Right lobe of liver (tissue), 6 donors: ENCODE measurements around the gene GADL1. TPM values are rescaled to one million over a fixed set of nuclear protein-coding genes. Genes with fewer than 3 reads are reported as not detected.

ENCODE experiments used
- ATAC-seq, 4 donors: fragments of 200-7000 bp; cut with Tn5 transposase; one replicate each; pipeline ENCODE4 v1.9.1; 2020; ENCODE audit warnings: mild to moderate bottlenecking in 4 of 4, moderate library complexity in 4 of 4
- DNase-seq, 3 donors: peaks; one replicate each; pipeline ENCODE4 v3.0.0-alpha.2; 2020
- H3K27ac ChIP-seq, 3 donors: fragments of 200-600 bp; one replicate each; pipeline ENCODE4 v1.8.0; 2022
- H3K27me3 ChIP-seq, 2 donors: fragments of 200-600 bp; one replicate each; pipeline ENCODE4 v1.8.0; 2022
- H3K36me3 ChIP-seq, 4 donors: fragments of 200-600 bp; sonication (generic) in 1 of 4; one replicate each; pipeline versions ENCODE4 v1.5.1 to v1.8.0; 2017 to 2022; ENCODE audit warnings: control low read depth in 1 of 4
- H3K4me1 ChIP-seq, 4 donors: fragments of 200-600 bp; sonication (generic) in 1 of 4; one replicate each; pipeline versions ENCODE4 v1.5.1 to v1.8.0; 2017 to 2022; ENCODE audit warnings: control low read depth in 1 of 4
- H3K4me3 ChIP-seq, 3 donors: fragments of 200-600 bp; one replicate each; pipeline ENCODE4 v1.8.0; 2022
- H3K9me3 ChIP-seq, 4 donors: fragments of 200-600 bp; sonication (generic) in 1 of 4; one replicate each; pipeline versions ENCODE4 v1.5.1 to v1.8.0; 2017 to 2022; ENCODE audit warnings: control low read depth in 1 of 4
- POLR2A ChIP-seq: fragments of 450-650 bp; IDR thresholded peaks from one replicate; pipeline ENCODE4 v1.6.1; 2017; ENCODE audit warnings: antibody characterized with exemption, mild to moderate bottlenecking
- WGBS: methylation state at CpG from one replicate; pipeline ENCODE4 v1.1.6; 2018; ENCODE audit warnings: low coverage, low lambda C conversion rate; ENCODE audit not compliant: insufficient coverage; ENCODE audit errors: missing lambda C conversion rate; 5-methylcytosine and 5-hydroxymethylcytosine counted together
- intact Hi-C, 2 donors: fragments of 100-400 bp; cut with DNase I; formaldehyde crosslinking; loops; one replicate each; pipeline versions ENCODE4 v1.11.2 to v1.14.1; 2022
- total RNA-seq, 6 experiments: library from RNA; depleted of rRNA in 2 of 6; stranded (reverse); fragments of >200 nt in 2 of 6; fragmentation: NEBNext Ultra II Directional in 3 of 6; extraction: Animal tissue kit (Norgen Biotek cat#: 25700) in 3 of 6; gene quantifications; one replicate each; pipeline versions ENCODE4 v1.1.0 to v1.2.4, GENCODE V29; 2016 to 2023
- TF ChIP-seq, protein P1 (sequence below), 4 donors: fragments of 200-600 bp in 3 of 4; fragments of 450-650 bp in 1 of 4; IDR thresholded peaks; one replicate each; pipeline versions ENCODE4 v1.5.1 to v1.8.0; 2016 to 2022; ENCODE audit warnings: antibody characterized with exemption in 4 of 4, mild to moderate bottlenecking in 2 of 4
- donor health status: DM: no; HTN: yes; CAD: no.
- donor health status: DM: no; HTN: no; CAD: no.
- donor health status: DM: no; HTN: no; CAD: no.
- donor health status: DM: no; HTN: yes; CAD: no.
- donor health status: DM: no; HTN: yes; CAD: no.

Gene GADL1
- total RNA-seq, 6 experiments from 2014 or later, result not detected

GRCh38 chr3:30711151-30711550, 183.3 kb downstream of the GADL1 start:
- no peaks in the 10 kb centered on the region for H3K27me3 ChIP-seq
- no peaks in the 10 kb centered on the region for H3K4me1 ChIP-seq
- H3K9me3 ChIP-seq, result no peaks in the 10 kb centered on the region
- no peaks in the 10 kb centered on the region for H3K36me3 ChIP-seq
- no peak overlapping the region for H3K4me3 ChIP-seq
- H3K27ac ChIP-seq, result no peak overlapping the region
- no peak for TF ChIP-seq POLR2A
- TF ChIP-seq, protein P1, sequence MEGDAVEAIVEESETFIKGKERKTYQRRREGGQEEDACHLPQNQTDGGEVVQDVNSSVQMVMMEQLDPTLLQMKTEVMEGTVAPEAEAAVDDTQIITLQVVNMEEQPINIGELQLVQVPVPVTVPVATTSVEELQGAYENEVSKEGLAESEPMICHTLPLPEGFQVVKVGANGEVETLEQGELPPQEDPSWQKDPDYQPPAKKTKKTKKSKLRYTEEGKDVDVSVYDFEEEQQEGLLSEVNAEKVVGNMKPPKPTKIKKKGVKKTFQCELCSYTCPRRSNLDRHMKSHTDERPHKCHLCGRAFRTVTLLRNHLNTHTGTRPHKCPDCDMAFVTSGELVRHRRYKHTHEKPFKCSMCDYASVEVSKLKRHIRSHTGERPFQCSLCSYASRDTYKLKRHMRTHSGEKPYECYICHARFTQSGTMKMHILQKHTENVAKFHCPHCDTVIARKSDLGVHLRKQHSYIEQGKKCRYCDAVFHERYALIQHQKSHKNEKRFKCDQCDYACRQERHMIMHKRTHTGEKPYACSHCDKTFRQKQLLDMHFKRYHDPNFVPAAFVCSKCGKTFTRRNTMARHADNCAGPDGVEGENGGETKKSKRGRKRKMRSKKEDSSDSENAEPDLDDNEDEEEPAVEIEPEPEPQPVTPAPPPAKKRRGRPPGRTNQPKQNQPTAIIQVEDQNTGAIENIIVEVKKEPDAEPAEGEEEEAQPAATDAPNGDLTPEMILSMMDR (IDR thresholded peaks at IDR 0.05), result no peak
- DNase-seq (no peak), ATAC-seq (no peak)
- intact Hi-C loops, result no loop called here

GRCh38 chr3:30710017-30710416, 184.4 kb downstream of the GADL1 start:
- Histone ChIP-seq H3K27me3 (no peaks in the 10 kb centered on the region), H3K9me3 (no peaks in the 10 kb centered on the region), H3K36me3 (no peaks in the 10 kb centered on the region), H3K4me3 (no peak overlapping the region), H3K27ac (no peak overlapping the region), H3K4me1 (no peaks in the 10 kb centered on the region)
- 82% methylated on average over 5 of the region's 7 CpGs for WGBS
- ATAC-seq (no peak), DNase-seq (no peak)
- TF ChIP-seq POLR2A, result no peak
- TF ChIP-seq, protein P1 (IDR thresholded peaks at IDR 0.05), result no peak
- intact Hi-C loops, result no loop called here

GRCh38 chr3:30708472-30708871, 186.0 kb downstream of the GADL1 start:
- no peak overlapping the region for H3K27ac ChIP-seq
- TF ChIP-seq, protein P1 (IDR thresholded peaks at IDR 0.05), result no peak
- TF ChIP-seq POLR2A, result no peak
- no peak for ATAC-seq

DNA sequence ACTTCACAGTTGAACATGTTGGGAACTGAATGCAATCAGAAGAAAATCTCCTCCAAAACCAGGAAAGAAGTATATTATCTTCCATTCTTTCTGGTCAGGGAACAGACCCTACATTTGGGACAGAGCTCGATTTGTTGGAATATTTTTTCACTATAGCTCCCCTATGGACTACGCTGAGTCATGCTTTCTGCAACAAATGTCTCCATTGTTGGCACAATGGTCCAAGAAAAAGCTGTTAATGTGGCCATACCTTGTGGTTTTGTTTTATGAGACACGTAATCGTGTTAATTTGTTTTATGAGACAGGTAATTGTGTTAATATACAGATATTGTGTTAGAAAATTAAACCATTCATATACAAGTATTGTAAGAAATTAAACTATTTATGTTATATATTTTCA, 186.6 kb downstream of the GADL1 start:
- WGBS, result 90% methylated on average over 4 of the region's 4 CpGs
- intact Hi-C loops, result no loop called here
- ATAC-seq, result no peak
- no peaks in the 10 kb centered on the region for H3K9me3 ChIP-seq
- H3K27me3 ChIP-seq, result no peaks in the 10 kb centered on the region
- DNase-seq, result no peak
- H3K4me3 ChIP-seq, result no peak overlapping the region
- H3K27ac ChIP-seq, result no peak overlapping the region
- no peaks in the 10 kb centered on the region for H3K36me3 ChIP-seq
- no peaks in the 10 kb centered on the region for H3K4me1 ChIP-seq
- TF ChIP-seq, protein P1 (IDR thresholded peaks at IDR 0.05), result no peak
- no peak for TF ChIP-seq POLR2A

More at GRCh38 chr3:30708472-30708871, 186.0 kb downstream of the GADL1 start:
- no peak for DNase-seq
- H3K4me3 ChIP-seq, result no peak overlapping the region
- no peaks in the 10 kb centered on the region for H3K27me3 ChIP-seq
- intact Hi-C loops, result no loop called here
- H3K4me1 ChIP-seq, result no peaks in the 10 kb centered on the region
- no peaks in the 10 kb centered on the region for H3K36me3 ChIP-seq
- no peaks in the 10 kb centered on the region for H3K9me3 ChIP-seq
